ENCODE data around the gene BRINP3.
A peak's percentile ranks its signal among the peaks of the same experiment; 100 is the strongest.

The BRINP3 gene

DNA sequence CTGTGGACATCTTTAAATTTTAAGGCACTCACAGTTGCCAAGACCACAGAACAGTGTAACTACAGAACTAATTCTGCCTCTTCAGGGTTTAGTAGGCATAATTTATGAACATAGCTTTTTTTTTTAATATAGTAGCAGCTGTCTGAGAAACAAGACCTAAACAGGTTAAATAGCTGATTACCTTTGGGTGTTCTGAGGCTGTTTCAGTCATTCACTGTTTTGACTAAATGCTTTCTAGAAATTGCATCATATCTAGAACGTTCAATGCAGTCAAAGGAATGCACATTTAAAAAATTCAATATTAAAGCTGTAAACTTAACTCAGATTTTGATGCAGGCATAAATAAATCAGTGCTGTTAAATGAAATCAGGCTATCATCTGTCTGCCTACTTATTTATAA lies 101.6 kb downstream of the BRINP3 start:
- no peak overlapping the region for H3K4me3 ChIP-seq (ENCODE audit: low read depth, low read length)
- TF ChIP-seq MAX (IDR thresholded peaks at IDR 0.05; ENCODE audit: low read depth, low read length) (no peak), MYC (IDR thresholded peaks at IDR 0.05; ENCODE audit: low read depth, low read length) (no peak), CTCF (IDR thresholded peaks at IDR 0.05; ENCODE audit: low read depth, low read length) (no peak), POLR2A (IDR thresholded peaks at IDR 0.05; ENCODE audit: extremely low read depth, insufficient read length) (no peak)
- no peak for DNase-seq (ENCODE audit: low read depth)

- peak; percentile 45 for DNase-seq (ENCODE audit: low read depth)
- H3K4me3 ChIP-seq (ENCODE audit: low read depth, low read length), result no peak overlapping the region
- TF ChIP-seq MAX (IDR thresholded peaks at IDR 0.05; ENCODE audit: low read depth, low read length) (no peak), CTCF (IDR thresholded peaks at IDR 0.05; ENCODE audit: low read depth, low read length) (peak; percentile 57)
Measured at GRCh38 chr1:190373705-190374336, 103.8 kb downstream of the BRINP3 start.

DNA sequence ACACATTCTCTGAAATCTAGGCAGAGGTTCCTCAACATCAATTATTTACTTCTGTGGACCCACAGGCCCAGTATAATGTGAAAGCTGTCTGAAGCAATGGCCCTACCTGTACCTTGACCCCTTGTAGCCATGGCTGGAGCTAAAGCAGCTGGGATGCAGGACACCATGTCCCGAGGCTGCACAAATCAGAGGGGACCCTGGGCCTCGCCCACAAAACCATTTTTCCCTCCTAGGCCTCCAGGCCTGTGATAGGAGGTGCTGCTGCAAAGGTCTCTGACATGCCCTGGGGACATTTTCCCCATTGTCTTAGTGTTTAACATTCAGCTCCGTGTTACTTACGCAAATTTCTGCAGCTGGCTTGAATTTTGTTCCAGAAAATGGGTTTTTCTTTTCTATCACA lies 110.5 kb downstream of the BRINP3 start:
- DNase-seq (ENCODE audit: low read depth), result no peak
- TF ChIP-seq CTCF (IDR thresholded peaks at IDR 0.05; ENCODE audit: low read depth, low read length) (no peak), MYC (IDR thresholded peaks at IDR 0.05; ENCODE audit: low read depth, low read length) (no peak), POLR2A (IDR thresholded peaks at IDR 0.05; ENCODE audit: extremely low read depth, insufficient read length) (no peak), MAX (IDR thresholded peaks at IDR 0.05; ENCODE audit: low read depth, low read length) (no peak)
- H3K4me3 ChIP-seq (ENCODE audit: low read depth, low read length), result no peak overlapping the region

DNA sequence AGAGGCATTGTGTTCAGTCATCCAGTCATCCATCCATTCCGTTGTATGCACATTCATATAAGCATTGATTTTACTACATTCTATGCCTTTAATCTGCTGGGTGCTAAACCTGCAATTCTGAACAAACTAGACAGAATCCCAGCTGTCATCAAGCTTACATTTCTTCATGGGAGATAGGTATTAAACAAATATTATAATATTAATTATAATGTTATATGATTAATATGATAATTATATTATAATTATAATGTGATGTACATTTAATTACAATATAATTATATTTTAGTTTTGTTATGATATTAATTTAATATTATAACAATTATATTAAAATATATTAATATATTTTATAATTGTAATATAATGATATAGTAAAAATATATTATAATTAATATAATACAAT lies 112.4 kb downstream of the BRINP3 start:
- TF ChIP-seq MAX (IDR thresholded peaks at IDR 0.05; ENCODE audit: low read depth, low read length) (no peak), POLR2A (IDR thresholded peaks at IDR 0.05; ENCODE audit: extremely low read depth, insufficient read length) (no peak), CTCF (IDR thresholded peaks at IDR 0.05; ENCODE audit: low read depth, low read length) (no peak), MYC (IDR thresholded peaks at IDR 0.05; ENCODE audit: low read depth, low read length) (no peak)
- DNase-seq (ENCODE audit: low read depth), result no peak
- no peak overlapping the region for H3K4me3 ChIP-seq (ENCODE audit: low read depth, low read length)

GRCh38 chr1:190353538-190354101 lies 124.0 kb downstream of the BRINP3 start:
- DNase-seq (ENCODE audit: low read depth), result no peak
- no peak overlapping the region for H3K4me3 ChIP-seq (ENCODE audit: low read depth, low read length)
- TF ChIP-seq MAX (IDR thresholded peaks at IDR 0.05; ENCODE audit: low read depth, low read length), result no peak
- no peak for TF ChIP-seq CTCF (IDR thresholded peaks at IDR 0.05; ENCODE audit: low read depth, low read length)
- TF ChIP-seq MYC (IDR thresholded peaks at IDR 0.05; ENCODE audit: low read depth, low read length), result no peak
- TF ChIP-seq POLR2A (IDR thresholded peaks at IDR 0.05; ENCODE audit: extremely low read depth, insufficient read length), result no peak
